GM18870 (cell line): ENCODE measurements around the gene CNPY1.

Experiments
- ATAC-seq: cut with Tn5 transposase; IDR thresholded peaks from one replicate; pipeline ENCODE4 v1.9.1; 2021; ENCODE audit warnings: moderate library complexity; ENCODE audit not compliant: unreplicated experiment

The CNPY1 gene

GRCh38 chr7:155457544-155458110 is 88.7 kb downstream of the CNPY1 start:
- no peak for ATAC-seq

GRCh38 chr7:155456738-155457543 is 89.4 kb downstream of the CNPY1 start:
- ATAC-seq, result no peak

GRCh38 chr7:155455776-155456737 is 90.3 kb downstream of the CNPY1 start:
- ATAC-seq, result no peak

- ATAC-seq, result no peak
These were observed 91.1 kb downstream of the CNPY1 start for GRCh38 chr7:155455132-155455693.

- no peak for ATAC-seq
These were observed 91.9 kb downstream of the CNPY1 start for GRCh38 chr7:155454183-155455112.

GRCh38 chr7:155453296-155454182 is 92.8 kb downstream of the CNPY1 start:
- ATAC-seq, result no peak

GRCh38 chr7:155452505-155453295 is 93.7 kb downstream of the CNPY1 start:
- no peak for ATAC-seq

GRCh38 chr7:155451840-155452239 is 94.5 kb downstream of the CNPY1 start:
- ATAC-seq, result no peak
